Measurements from ENCODE around the gene RPS21.

DNA sequence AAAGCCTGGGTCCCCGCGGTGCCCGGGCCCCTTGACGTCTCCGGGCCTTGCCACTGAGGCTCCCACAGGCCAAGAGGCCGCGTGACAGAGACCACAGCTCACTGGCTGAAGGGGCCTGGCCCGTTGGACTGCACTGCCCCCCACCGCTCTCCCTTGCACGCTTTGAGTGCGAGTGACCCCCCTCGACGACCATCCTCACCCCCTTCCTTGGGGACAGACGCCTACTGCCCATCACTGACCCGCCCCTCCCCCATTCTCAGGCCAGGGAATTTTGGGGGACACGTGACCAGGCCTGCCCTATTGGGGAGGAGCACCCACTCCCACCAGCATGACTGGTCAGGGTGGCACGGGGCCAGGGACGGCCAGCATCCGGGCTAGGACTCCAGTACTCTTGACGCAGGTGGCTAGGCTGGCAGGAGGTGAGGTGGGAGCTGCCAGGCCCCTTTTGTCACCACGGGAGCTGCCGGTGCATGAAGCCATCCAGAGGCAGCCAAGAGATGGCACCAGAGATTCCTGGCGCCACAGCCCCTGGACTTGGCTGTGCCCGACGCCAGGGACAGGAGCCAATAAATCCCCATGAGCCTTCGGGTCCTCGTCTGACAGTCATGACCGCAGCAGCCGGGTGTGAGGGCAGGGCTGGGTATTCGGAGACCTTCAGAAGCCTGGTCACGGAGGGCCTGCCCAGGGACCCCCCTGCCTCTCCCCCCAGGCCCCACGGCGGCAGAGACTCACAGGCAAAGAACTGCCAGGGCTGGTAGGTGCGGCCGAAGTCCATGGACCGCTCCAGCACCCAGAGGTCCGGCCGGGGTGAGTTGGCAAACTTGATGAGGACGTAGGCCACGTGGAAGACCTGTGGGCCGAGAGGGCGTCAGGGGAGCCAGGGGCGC is 34.3 kb upstream of the RPS21 start:
- TF ChIP-seq, protein P1, sequence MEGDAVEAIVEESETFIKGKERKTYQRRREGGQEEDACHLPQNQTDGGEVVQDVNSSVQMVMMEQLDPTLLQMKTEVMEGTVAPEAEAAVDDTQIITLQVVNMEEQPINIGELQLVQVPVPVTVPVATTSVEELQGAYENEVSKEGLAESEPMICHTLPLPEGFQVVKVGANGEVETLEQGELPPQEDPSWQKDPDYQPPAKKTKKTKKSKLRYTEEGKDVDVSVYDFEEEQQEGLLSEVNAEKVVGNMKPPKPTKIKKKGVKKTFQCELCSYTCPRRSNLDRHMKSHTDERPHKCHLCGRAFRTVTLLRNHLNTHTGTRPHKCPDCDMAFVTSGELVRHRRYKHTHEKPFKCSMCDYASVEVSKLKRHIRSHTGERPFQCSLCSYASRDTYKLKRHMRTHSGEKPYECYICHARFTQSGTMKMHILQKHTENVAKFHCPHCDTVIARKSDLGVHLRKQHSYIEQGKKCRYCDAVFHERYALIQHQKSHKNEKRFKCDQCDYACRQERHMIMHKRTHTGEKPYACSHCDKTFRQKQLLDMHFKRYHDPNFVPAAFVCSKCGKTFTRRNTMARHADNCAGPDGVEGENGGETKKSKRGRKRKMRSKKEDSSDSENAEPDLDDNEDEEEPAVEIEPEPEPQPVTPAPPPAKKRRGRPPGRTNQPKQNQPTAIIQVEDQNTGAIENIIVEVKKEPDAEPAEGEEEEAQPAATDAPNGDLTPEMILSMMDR (IDR thresholded peaks at IDR 0.05), result peak in 5 of 6 experiments; percentile 40 to 57 (median 52)
- TF ChIP-seq POLR2A (IDR thresholded peaks at IDR 0.05), result no peak

Data from adrenal gland (tissue), 5 donors.